GM23248 (cell line): Measurements from ENCODE around the gene CAMKMT. TPM values are rescaled to one million over a fixed set of nuclear protein-coding genes. Genes with fewer than 3 reads are reported as not detected.

Experiments used
- DNase-seq: peaks from one replicate; pipeline ENCODE4 v3.0.0-alpha.2; 2015
- H2AFZ ChIP-seq: fragments of 200-600 bp; sonication (generic); 2 replicates; pipeline ENCODE4 v1.6.1; 2016; ENCODE audit warnings: antibody characterized with exemption
- H3F3A ChIP-seq: fragments of 200-600 bp; sonication (generic); 2 replicates; pipeline ENCODE4 v1.6.1; 2016; ENCODE audit warnings: mild to moderate bottlenecking, antibody characterized with exemption, mixed run types; ENCODE audit not compliant: insufficient read depth
- H3K27ac ChIP-seq: fragments of 200-600 bp; sonication (generic); 2 replicates; pipeline ENCODE4 v1.5.1; 2016; ENCODE audit warnings: mild to moderate bottlenecking
- H3K27me3 ChIP-seq: fragments of 200-600 bp; sonication (generic); replicated peaks from 2 replicates; pipeline ENCODE4 v1.6.1; 2016; ENCODE audit warnings: mild to moderate bottlenecking; ENCODE audit not compliant: insufficient read depth
- H3K36me3 ChIP-seq: fragments of 200-600 bp; sonication (generic); 2 replicates; pipeline ENCODE4 v1.6.1; 2016; ENCODE audit warnings: low read depth, mild to moderate bottlenecking
- H3K4me1 ChIP-seq: fragments of 200-600 bp; sonication (generic); 2 replicates; pipeline ENCODE4 v1.6.1; 2016; ENCODE audit warnings: mild to moderate bottlenecking; ENCODE audit not compliant: insufficient read depth
- H3K4me2 ChIP-seq: fragments of 200-600 bp; sonication (generic); one replicate; pipeline ENCODE4 v1.6.1; 2016; ENCODE audit warnings: mild to moderate bottlenecking; ENCODE audit not compliant: unreplicated experiment
- H3K4me3 ChIP-seq: fragments of 200-600 bp; sonication (generic); 2 replicates; pipeline ENCODE4 v1.5.1; 2016; ENCODE audit warnings: mild to moderate bottlenecking
- H3K79me2 ChIP-seq: fragments of 200-600 bp; sonication (generic); 2 replicates; pipeline ENCODE4 v1.6.1; 2016; ENCODE audit warnings: mild to moderate bottlenecking; ENCODE audit not compliant: insufficient read depth
- H3K9ac ChIP-seq: fragments of 200-600 bp; sonication (generic); 2 replicates; pipeline ENCODE4 v1.6.1; 2016; ENCODE audit warnings: mild to moderate bottlenecking
- H3K9me2 ChIP-seq: fragments of 200-600 bp; sonication (generic); 2 replicates; pipeline ENCODE4 v1.6.1; 2016; ENCODE audit warnings: mixed run types, mild to moderate bottlenecking, moderate library complexity; ENCODE audit not compliant: insufficient read depth
- H3K9me3 ChIP-seq: fragments of 200-600 bp; sonication (generic); one replicate; pipeline ENCODE4 v1.6.1; 2017; ENCODE audit warnings: low read depth
- H4K20me1 ChIP-seq: fragments of 200-600 bp; sonication (generic); 2 replicates; pipeline ENCODE4 v1.6.0; 2016; ENCODE audit not compliant: insufficient read depth
- EZH2 ChIP-seq: fragments of 200-600 bp; sonication (generic); IDR thresholded peaks from 2 replicates; pipeline ENCODE4 v1.6.1; 2018; ENCODE audit warnings: antibody characterized with exemption, mild to moderate bottlenecking; ENCODE audit not compliant: insufficient read depth, poor library complexity, severe bottlenecking
- EZH2phosphoT487 ChIP-seq: fragments of 200-600 bp; sonication (generic); IDR thresholded peaks from 2 replicates; pipeline ENCODE4 v1.6.1; 2018; ENCODE audit warnings: antibody characterized with exemption, moderate library complexity, mild to moderate bottlenecking, low read depth; ENCODE audit not compliant: insufficient read depth
- WGBS, 2 experiments: methylation state at CpG; one replicate each; pipeline ENCODE4 v1.1.6; 2015 to 2017; ENCODE audit warnings: low lambda C conversion rate in 2 of 2, low coverage in 1 of 2; ENCODE audit errors: missing lambda C conversion rate in 2 of 2; 5-methylcytosine and 5-hydroxymethylcytosine counted together
- in situ Hi-C: fragments of 300-500 bp; cut with MboI; formaldehyde crosslinking; loops from 2 replicates; pipeline ENCODE4 v1.15.0; 2020
- polyA plus RNA-seq: library from polyadenylated mRNA; unstranded; fragments of >200 nt; fragmentation: Nextera tagmentation; extraction: Ambion mirVana; gene quantifications from 2 replicates; pipeline ENCODE4 v1.2.1, GENCODE V29; 2016
- total RNA-seq: library from RNA; depleted of rRNA; stranded (reverse); fragments of >200 nt; shearing (Covaris generic); gene quantifications from 2 replicates; pipeline ENCODE4 v1.2.3, GENCODE V29; 2014

Gene CAMKMT
- total and polyA plus RNA-seq, 2 experiments from 2014 or later: 3.1 to 6.9 TPM

DNA sequence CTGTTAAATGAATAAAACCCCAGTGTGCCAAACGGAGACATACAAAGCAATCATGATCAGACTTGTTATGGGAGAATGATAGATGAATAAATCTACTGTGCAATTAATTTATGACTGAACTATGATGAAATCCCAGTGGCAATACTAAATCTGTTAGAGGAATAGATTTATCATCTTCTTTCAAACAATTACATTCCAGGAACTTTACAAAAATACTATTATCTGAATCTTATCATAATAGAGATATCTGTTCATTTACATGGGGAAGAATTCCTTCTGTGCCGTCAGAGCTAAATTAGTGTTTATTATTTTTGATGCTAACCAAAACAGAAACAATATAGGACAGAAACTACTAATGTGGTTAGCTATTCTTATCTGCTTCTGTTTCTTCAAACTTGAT is 208.5 kb downstream of the CAMKMT start:
- 75 to 77% methylated on average over 2 of the region's 2 CpGs for WGBS, 2 experiments
- no peaks in the 10 kb centered on the region for H3K4me1 ChIP-seq
- H3K4me2 ChIP-seq: no peak overlapping the region
- H3K36me3 ChIP-seq: no peaks in the 10 kb centered on the region
- no peaks in the 10 kb centered on the region for H3K27me3 ChIP-seq
- H4K20me1 ChIP-seq: no peaks in the 10 kb centered on the region
- no peaks in the 10 kb centered on the region for H3K9me3 ChIP-seq
- no peak overlapping the region for H2AFZ ChIP-seq
- DNase-seq: no peak
- in situ Hi-C loops: no loop called here
- H3K4me3 ChIP-seq: no peak overlapping the region
- H3K27ac ChIP-seq: no peak overlapping the region
- H3K79me2 ChIP-seq: no peaks in the 10 kb centered on the region
- no peaks in the 10 kb centered on the region for H3K9me2 ChIP-seq
- no peak for TF ChIP-seq EZH2
- TF ChIP-seq EZH2phosphoT487: no peak
- H3F3A ChIP-seq: no peaks in the 10 kb centered on the region
- H3K9ac ChIP-seq: no peak overlapping the region

DNA sequence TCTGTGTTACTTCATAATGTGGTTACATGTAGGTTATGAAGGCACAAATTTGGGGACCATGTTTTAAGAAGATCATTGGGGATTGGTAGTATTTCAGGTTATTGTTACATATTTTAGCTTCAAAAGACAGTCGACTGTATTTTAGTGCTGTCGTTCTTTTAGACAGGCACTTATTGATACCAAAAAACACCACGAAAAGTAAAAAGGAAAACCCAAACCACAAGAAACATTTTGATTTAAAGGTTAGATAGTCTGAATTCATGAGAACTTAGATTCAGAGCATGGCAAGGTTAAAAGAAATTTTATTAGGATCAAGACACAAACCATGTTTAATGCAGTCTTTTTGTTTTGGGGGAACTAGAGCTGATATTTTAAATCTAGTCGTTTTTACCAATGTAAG is 209.0 kb downstream of the CAMKMT start:
- Histone ChIP-seq H3K4me1 (no peaks in the 10 kb centered on the region), H3K36me3 (no peaks in the 10 kb centered on the region), H3K4me3 (no peak overlapping the region), H2AFZ (no peak overlapping the region), H3K27me3 (no peaks in the 10 kb centered on the region), H3K9me3 (no peaks in the 10 kb centered on the region), H3K79me2 (no peaks in the 10 kb centered on the region), H3K9me2 (no peaks in the 10 kb centered on the region), H3K27ac (no peak overlapping the region), H3K4me2 (no peak overlapping the region), H4K20me1 (no peaks in the 10 kb centered on the region), H3K9ac (no peak overlapping the region), H3F3A (no peaks in the 10 kb centered on the region)
- 79 to 81% methylated on average over 4 of the region's 4 CpGs for WGBS, 2 experiments
- in situ Hi-C loops: no loop called here
- TF ChIP-seq EZH2: no peak
- TF ChIP-seq EZH2phosphoT487: no peak
- DNase-seq: no peak

DNA sequence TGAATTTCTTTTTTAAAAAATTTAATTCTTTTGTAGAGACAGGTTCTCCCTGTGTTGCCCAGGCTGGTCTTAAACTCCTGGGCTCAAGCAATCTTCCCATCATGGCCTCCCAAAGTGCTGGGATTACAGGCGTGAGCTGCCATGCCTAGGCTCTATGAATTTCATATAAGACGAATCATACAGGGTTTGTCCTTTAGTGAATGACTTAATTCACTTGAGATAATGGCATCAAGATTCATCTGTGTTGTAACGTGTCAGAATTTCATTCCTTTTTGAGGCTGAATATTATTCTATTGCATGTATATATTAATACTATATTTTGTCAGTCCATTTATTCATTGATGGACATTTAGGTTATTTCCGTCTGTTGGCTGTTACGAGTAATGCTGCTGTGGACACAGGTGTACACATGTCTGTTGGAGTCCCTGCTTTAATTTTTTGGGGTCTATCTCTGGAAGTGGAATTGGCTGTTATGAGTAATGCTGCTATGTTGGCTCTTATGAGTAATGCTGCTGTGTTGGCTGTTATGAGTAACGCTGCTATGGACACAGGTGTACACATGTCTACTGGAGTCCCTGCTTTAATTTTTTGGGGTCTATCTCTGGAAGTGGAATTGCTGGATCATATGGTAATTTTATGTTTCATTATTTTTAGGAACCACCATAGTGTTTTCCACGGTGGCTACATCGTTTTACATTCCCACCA is 210.6 kb downstream of the CAMKMT start:
- H3K9me3 ChIP-seq: no peaks in the 10 kb centered on the region
- WGBS, 2 experiments: 79 to 81% methylated on average over 8 of the region's 8 CpGs
- H3K4me3 ChIP-seq: no peak overlapping the region
- H3K27me3 ChIP-seq: no peaks in the 10 kb centered on the region
- H3K27ac ChIP-seq: no peak overlapping the region
- no peaks in the 10 kb centered on the region for H3F3A ChIP-seq
- no peaks in the 10 kb centered on the region for H3K9me2 ChIP-seq
- TF ChIP-seq EZH2phosphoT487: no peak
- no peak for TF ChIP-seq EZH2
- no peaks in the 10 kb centered on the region for H3K79me2 ChIP-seq
- no peak overlapping the region for H3K4me2 ChIP-seq
- no peaks in the 10 kb centered on the region for H4K20me1 ChIP-seq
- H2AFZ ChIP-seq: no peak overlapping the region
- in situ Hi-C loops: no loop called here
- peak; percentile 65 for DNase-seq
- no peak overlapping the region for H3K9ac ChIP-seq
- no peaks in the 10 kb centered on the region for H3K36me3 ChIP-seq
- H3K4me1 ChIP-seq: no peaks in the 10 kb centered on the region

DNA sequence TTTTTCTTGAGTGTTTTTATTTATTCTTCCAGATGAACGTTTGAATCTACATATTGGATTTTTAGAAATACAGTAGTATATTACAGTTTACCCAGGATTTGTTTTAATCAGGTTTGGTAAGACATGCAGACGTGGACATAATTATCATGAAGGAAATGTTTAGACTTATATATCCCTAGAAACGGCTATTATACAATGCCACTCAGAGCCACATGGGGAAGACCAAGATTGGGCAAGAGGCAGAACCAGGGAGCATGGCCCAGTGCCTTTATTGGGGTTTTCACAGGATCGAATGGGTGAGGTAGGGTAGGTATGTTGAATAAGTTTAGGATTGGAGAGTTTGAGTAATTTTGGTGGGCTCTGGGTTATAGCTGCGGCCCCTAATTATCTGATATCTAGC is 212.2 kb downstream of the CAMKMT start:
- no peak overlapping the region for H3K4me3 ChIP-seq
- DNase-seq: no peak
- H3K79me2 ChIP-seq: no peaks in the 10 kb centered on the region
- no peaks in the 10 kb centered on the region for H3K9me3 ChIP-seq
- in situ Hi-C loops: no loop called here
- WGBS, 2 experiments: 80% methylated on average over 5 of the region's 5 CpGs
- no peaks in the 10 kb centered on the region for H3K27me3 ChIP-seq
- H3K9me2 ChIP-seq: no peaks in the 10 kb centered on the region
- H3K4me1 ChIP-seq: peaks cover 13% of the 10 kb centered on the region
- no peak overlapping the region for H2AFZ ChIP-seq
- H3K36me3 ChIP-seq: no peaks in the 10 kb centered on the region
- no peaks in the 10 kb centered on the region for H4K20me1 ChIP-seq
- H3K4me2 ChIP-seq: no peak overlapping the region
- H3F3A ChIP-seq: peaks cover 14% of the 10 kb centered on the region
- TF ChIP-seq EZH2: no peak
- TF ChIP-seq EZH2phosphoT487: no peak
- no peak overlapping the region for H3K27ac ChIP-seq
- H3K9ac ChIP-seq: no peak overlapping the region
